Liver (tissue), 9 donors: ENCODE data around the gene ZNF304. TPM values are rescaled to one million over a fixed set of nuclear protein-coding genes. Genes with fewer than 3 reads are reported as not detected.

ENCODE experiments used
- DNase-seq: peaks from one replicate; pipeline ENCODE4 v3.0.0-alpha.2; 2017; ENCODE audit warnings: low spot score
- H3K27ac ChIP-seq, 2 donors: one replicate each; pipeline ENCODE4 v1.7.0; 2013; ENCODE audit warnings: inconsistent platforms in 2 of 2, low read length in 2 of 2, control low read depth in 1 of 2, low read depth in 1 of 2, mild to moderate bottlenecking in 1 of 2
- H3K27me3 ChIP-seq, 4 donors: one replicate each; pipeline versions ENCODE4 v1.6.1 to v1.7.0; 2013; ENCODE audit warnings: low read length in 3 of 4, inconsistent platforms in 1 of 4, mild to moderate bottlenecking in 1 of 4, moderate library complexity in 1 of 4; ENCODE audit not compliant: control insufficient read depth in 4 of 4, insufficient read depth in 4 of 4
- H3K36me3 ChIP-seq, 4 donors: one replicate each; pipeline versions ENCODE4 v1.6.1 to v1.7.0; 2013; ENCODE audit warnings: low read length in 3 of 4, mild to moderate bottlenecking in 3 of 4, low read depth in 1 of 4, moderate library complexity in 1 of 4; ENCODE audit not compliant: control insufficient read depth in 4 of 4, insufficient read depth in 3 of 4
- H3K4me1 ChIP-seq, 4 donors: one replicate each; pipeline versions ENCODE4 v1.6.1 to v1.7.0; 2013; ENCODE audit warnings: low read length in 3 of 4, mild to moderate bottlenecking in 3 of 4, moderate library complexity in 1 of 4; ENCODE audit not compliant: control insufficient read depth in 4 of 4, insufficient read depth in 4 of 4
- H3K4me3 ChIP-seq, 3 donors: one replicate each; pipeline versions ENCODE4 v1.6.1 to v1.7.0; 2013; ENCODE audit warnings: low read length in 3 of 3, control low read depth in 1 of 3, low read depth in 1 of 3, mild to moderate bottlenecking in 1 of 3
- H3K9ac ChIP-seq, 2 donors: one replicate each; pipeline ENCODE4 v1.7.0; 2013; ENCODE audit warnings: low read length in 2 of 2, mild to moderate bottlenecking in 2 of 2, moderate library complexity in 2 of 2, control low read depth in 1 of 2, low read depth in 1 of 2
- H3K9me3 ChIP-seq, 4 donors: one replicate each; pipeline versions ENCODE4 v1.6.1 to v1.7.0; 2013; ENCODE audit warnings: low read length in 3 of 4; ENCODE audit not compliant: control insufficient read depth in 4 of 4
- ATF3 ChIP-seq: IDR thresholded peaks from 2 replicates; pipeline ENCODE4 v1.6.1; 2016; ENCODE audit warnings: antibody characterized with exemption
- CTCF ChIP-seq: fragments of 150-350 bp; IDR thresholded peaks from 2 replicates; pipeline ENCODE4 v1.5.1; 2017; ENCODE audit warnings: improper control_type of control experiment, low read depth, low read length; ENCODE audit not compliant: missing input control
- EGR1 ChIP-seq, 2 donors: IDR thresholded peaks; 2 replicates each; pipeline ENCODE4 v1.6.1; 2016 to 2018; ENCODE audit warnings: antibody characterized with exemption in 2 of 2, low read depth in 2 of 2
- FOXA1 ChIP-seq: IDR thresholded peaks from 2 replicates; pipeline ENCODE4 v1.6.1; 2016; ENCODE audit warnings: antibody characterized with exemption
- FOXA2 ChIP-seq: IDR thresholded peaks from 2 replicates; pipeline ENCODE4 v1.6.1; 2016; ENCODE audit warnings: antibody characterized with exemption
- GABPA ChIP-seq, 2 donors: IDR thresholded peaks in 1 of 2; conservative IDR thresholded peaks in 1 of 2; 2 replicates each; pipeline ENCODE4 v1.6.1; 2016; ENCODE audit warnings: antibody characterized with exemption in 2 of 2, mild to moderate bottlenecking in 1 of 2, moderate library complexity in 1 of 2
- HNF4A ChIP-seq, 2 donors: conservative IDR thresholded peaks; 2 replicates each; pipeline ENCODE4 v1.6.1; 2016; ENCODE audit warnings: antibody characterized with exemption in 2 of 2, mild to moderate bottlenecking in 2 of 2
- HNF4G ChIP-seq: IDR thresholded peaks from 2 replicates; pipeline ENCODE4 v1.6.1; 2016; ENCODE audit warnings: antibody characterized with exemption
- JUND ChIP-seq, 2 donors: IDR thresholded peaks; 2 replicates each; pipeline ENCODE4 v1.6.1; 2016; ENCODE audit warnings: antibody characterized with exemption in 2 of 2
- MAX ChIP-seq: IDR thresholded peaks from 2 replicates; pipeline ENCODE4 v1.6.1; 2016; ENCODE audit warnings: antibody characterized with exemption
- NR2F2 ChIP-seq: IDR thresholded peaks from 2 replicates; pipeline ENCODE4 v1.6.1; 2016; ENCODE audit warnings: antibody characterized with exemption
- RAD21 ChIP-seq, 2 donors: IDR thresholded peaks; 2 replicates each; pipeline ENCODE4 v1.6.1; 2016; ENCODE audit warnings: antibody characterized with exemption in 2 of 2, mild to moderate bottlenecking in 2 of 2
- REST ChIP-seq: IDR thresholded peaks from 2 replicates; pipeline ENCODE4 v1.6.1; 2016; ENCODE audit warnings: antibody characterized with exemption, mild to moderate bottlenecking
- RXRA ChIP-seq, 2 donors: IDR thresholded peaks; 2 replicates each; pipeline ENCODE4 v1.6.1; 2017 to 2018; ENCODE audit warnings: antibody characterized with exemption in 2 of 2, mild to moderate bottlenecking in 1 of 2
- SP1 ChIP-seq: IDR thresholded peaks from 2 replicates; pipeline ENCODE4 v1.6.1; 2018; ENCODE audit warnings: antibody characterized with exemption, mild to moderate bottlenecking
- TAF1 ChIP-seq: conservative IDR thresholded peaks from 2 replicates; pipeline ENCODE4 v1.6.1; 2016; ENCODE audit warnings: antibody characterized with exemption, mild to moderate bottlenecking
- YY1 ChIP-seq: IDR thresholded peaks from 2 replicates; pipeline ENCODE4 v1.6.1; 2016; ENCODE audit warnings: antibody characterized with exemption, mild to moderate bottlenecking
- ZBTB33 ChIP-seq: IDR thresholded peaks from 2 replicates; pipeline ENCODE4 v1.6.1; 2016; ENCODE audit warnings: antibody characterized with exemption
- whole genome bisulfite sequencing: extraction: QIAGEN DNeasy Blood & Tissue Kit; methylation state at CpG from one replicate; pipeline ENCODE4 v1.1.7; 2013; 5-methylcytosine and 5-hydroxymethylcytosine counted together
- polyA plus RNA-seq, 2 donors: library from polyadenylated mRNA; stranded (reverse) in 1 of 2; unstranded in 1 of 2; fragments of 200-250 nt in 1 of 2; fragments of >200 nt in 1 of 2; fragmentation: Nextera tagmentation in 1 of 2; extraction: Ambion mirVana in 1 of 2; gene quantifications; one replicate each; pipeline versions ENCODE4 v1.2.1 to v1.2.3, GENCODE V29; 2013 to 2015
- total RNA-seq, 2 donors: library from RNA; depleted of rRNA; stranded (reverse); fragments of >200 nt; gene quantifications; one replicate each; pipeline ENCODE4 v1.2.3, GENCODE V29; 2014
- donor health status: healthy.
- donor health status: healthy.
- donor health status: healthy.
- donor health status: healthy.
- donor health status: healthy.

ZNF304 gene
- total and polyA plus RNA-seq, 4 donors: 0.90 to 5.6 (median 2.3) TPM

GRCh38 chr19:57324992-57325391 is 26.1 kb upstream of the ZNF304 start (continued):
- TF ChIP-seq JUND (IDR thresholded peaks at IDR 0.05) (no peak), NR2F2 (no peak)

GRCh38 chr19:57327993-57328392 is 23.1 kb upstream of the ZNF304 start:
- Histone ChIP-seq H3K27me3 (no peaks in the 10 kb centered on the region), H3K27ac (no peak overlapping the region), H3K4me3 (peak overlapping the region in 2 of 3 donors; percentile 39 to 73), H3K4me1 (no peaks in the 10 kb centered on the region), H3K9me3 (peaks cover 25 to 43% (median 33%) of the 10 kb centered on the region in 4 donors), H3K36me3 (peaks cover 22 to 61% (median 55%) of the 10 kb centered on the region in 4 donors), H3K9ac (no peak overlapping the region)
- no peak for DNase-seq
- TF ChIP-seq FOXA1 (no peak), YY1 (no peak), FOXA2 (no peak), HNF4A (conservative IDR thresholded peaks at IDR 0.05) (no peak), GABPA (IDR thresholded peaks at IDR 0.05 in 1 of 2, conservative IDR thresholded peaks at IDR 0.05 in 1 of 2) (no peak), ZBTB33 (no peak), NR2F2 (no peak), SP1 (no peak), TAF1 (no peak), RXRA (IDR thresholded peaks at IDR 0.05) (no peak), HNF4G (no peak), MAX (no peak), CTCF (no peak), JUND (IDR thresholded peaks at IDR 0.05) (no peak), RAD21 (IDR thresholded peaks at IDR 0.05) (no peak), EGR1 (IDR thresholded peaks at IDR 0.05; ENCODE audit: low read depth in 2 of 2) (no peak), ATF3 (no peak), REST (no peak)
- WGBS: 98% methylated on average over 8 of the region's 8 CpGs
